HepG2 (cell line): ENCODE measurements around the gene SYTL1. TPM values are rescaled to one million over a fixed set of nuclear protein-coding genes. Genes with fewer than 3 reads are reported as not detected.
A peak's percentile ranks its signal among the peaks of the same experiment; 100 is the strongest.

Source experiments
- ATAC-seq: fragments of 200-7000 bp; cut with Tn5 transposase; 3 replicates; pipeline ENCODE4 v1.9.1; 2020; ENCODE audit warnings: mild to moderate bottlenecking, moderate library complexity
- BruUV-seq: library from RNA; stranded (reverse); fragments of 400-500 nt; replicated peaks from 2 replicates; lab custom pipeline; 2021; lab: Mats Ljungman, UMichigan
- CTCF ChIA-PET: fragments of 300-600 bp; formaldehyde crosslinking; extraction: SDS; loops from one replicate; lab custom pipeline; 2021; ENCODE audit warnings: low total read pairs, inconsistent platforms, low intra/inter-chr PET ratio; lab: Yijun Ruan, JAX
- POLR2A ChIA-PET: fragments of 350-600 bp; sonication (Branson Sonifier 250); formaldehyde crosslinking; loops from one replicate; lab custom pipeline; 2020; ENCODE audit warnings: antibody characterized with exemption, inconsistent platforms; lab: Yijun Ruan, JAX
- DNase-seq: peaks from one replicate; pipeline ENCODE4 v3.0.0-alpha.2; 2015; ENCODE audit warnings: low spot score
- FAIRE-seq: peaks from 3 replicates; lab custom pipeline; 2011; peaks lifted over from hg19 to GRCh38; lab: Jason Lieb, UNC
- H2AFZ ChIP-seq: one replicate; pipeline ENCODE4 v1.6.1; 2011; ENCODE audit warnings: low read length, inconsistent platforms
- H3K27ac ChIP-seq: fragments of 300-600 bp; 3 replicates; pipeline ENCODE4 v1.8.0; 2011; ENCODE audit warnings: mixed run types, mild to moderate bottlenecking, mixed read lengths, low read length, inconsistent platforms; ENCODE audit not compliant: insufficient read depth; ENCODE audit errors: extremely low read length
- H3K27me3 ChIP-seq, 2 experiments: fragments of 200-600 bp in 1 of 2; 2 replicates in 1 of 2; 3 replicates in 1 of 2; pipeline versions ENCODE4 v1.6.0 to v1.8.0; 2011; ENCODE audit warnings: low read length in 2 of 2, mild to moderate bottlenecking in 2 of 2, moderate library complexity in 2 of 2, inconsistent platforms in 1 of 2; ENCODE audit not compliant: insufficient read depth in 2 of 2, control insufficient read depth in 1 of 2
- H3K36me3 ChIP-seq, 2 experiments: fragments of 200-600 bp in 1 of 2; replicated peaks in 1 of 2; 2 replicates in 1 of 2; 3 replicates in 1 of 2; pipeline versions ENCODE4 v1.5.1 to v1.8.0; 2011; ENCODE audit warnings: low read length in 2 of 2, inconsistent platforms in 1 of 2; ENCODE audit not compliant: insufficient read depth in 2 of 2, control insufficient read depth in 1 of 2
- H3K4me1 ChIP-seq: 2 replicates; pipeline ENCODE4 v1.5.1; 2012; ENCODE audit warnings: low read length, inconsistent platforms; ENCODE audit not compliant: insufficient read depth
- H3K4me2 ChIP-seq: 2 replicates; pipeline ENCODE4 v1.6.0; 2011; ENCODE audit warnings: low read depth, low read length, inconsistent platforms
- H3K4me3 ChIP-seq, 3 experiments: fragments of 200-600 bp in 1 of 3; sonication (generic), shearing (Covaris generic) in 1 of 3; replicated peaks in 1 of 3; 2 replicates each; pipeline ENCODE4 v1.5.1; 2011 to 2016; ENCODE audit warnings: low read length in 3 of 3, inconsistent platforms in 2 of 3, low read depth in 2 of 3, mild to moderate bottlenecking in 2 of 3, control low read depth in 1 of 3, mixed read lengths in 1 of 3; ENCODE audit not compliant: insufficient read depth in 1 of 3
- H3K79me2 ChIP-seq: one replicate; pipeline ENCODE4 v1.6.1; 2011; ENCODE audit warnings: low read length, inconsistent platforms; ENCODE audit not compliant: insufficient read depth
- H3K9ac ChIP-seq: 2 replicates; pipeline ENCODE4 v1.6.0; 2011; ENCODE audit warnings: mild to moderate bottlenecking, low read depth, low read length, inconsistent platforms; ENCODE audit not compliant: insufficient read depth
- H3K9me3 ChIP-seq: 2 replicates; pipeline ENCODE4 v1.5.1; 2012; ENCODE audit warnings: mild to moderate bottlenecking, low read length
- H4K20me1 ChIP-seq: 2 replicates; pipeline ENCODE4 v1.6.0; 2011; ENCODE audit warnings: inconsistent platforms, mild to moderate bottlenecking, low read length, moderate library complexity; ENCODE audit not compliant: insufficient read depth
- MAX ChIP-seq: IDR thresholded peaks from 2 replicates; pipeline ENCODE4 v1.6.1; 2012; ENCODE audit warnings: inconsistent platforms
- ZNF350 ChIP-seq: sonication (generic); formaldehyde crosslinking; IDR thresholded peaks from 2 replicates; pipeline ENCODE4 v1.4.0; 2020; ENCODE audit warnings: mild to moderate bottlenecking, low read depth, missing genetic modification reagents, borderline replicate concordance
- ZNF354B ChIP-seq: sonication (generic); formaldehyde crosslinking; IDR thresholded peaks from 2 replicates; pipeline ENCODE4 v1.8.0; 2022; ENCODE audit warnings: mild to moderate bottlenecking, missing genetic modification reagents
- ZNF496 ChIP-seq: sonication (generic); formaldehyde crosslinking; IDR thresholded peaks from 2 replicates; pipeline ENCODE4 v1.8.1; 2023; ENCODE audit warnings: mild to moderate bottlenecking, moderate library complexity, missing genetic modification reagents; ENCODE audit not compliant: insufficient replicate concordance
- WGBS: methylation state at CpG from one replicate; pipeline ENCODE4 v1.1.6; 2017; ENCODE audit warnings: low lambda C conversion rate; 5-methylcytosine and 5-hydroxymethylcytosine counted together
- in situ Hi-C: cut with HindIII; loops from 2 replicates; pipeline ENCODE4 v1.10.0; 2017; ENCODE audit warnings: low pct_unique_long_range_greater_than_20kb; ENCODE audit not compliant: extremely low pct_ligation_motif_present
- intact Hi-C: fragments of 100-400 bp; cut with micrococcal nuclease; formaldehyde crosslinking; loops from one replicate; pipeline ENCODE4 v1.10.0; 2022; ENCODE audit not compliant: unreplicated experiment
- polyA plus RNA-seq, 8 experiments: library from polyadenylated mRNA; depleted of rRNA in 3 of 8; stranded (reverse) in 7 of 8; unstranded in 1 of 8; fragments of >200 nt; fragmentation: Illumina TruSeq in 4 of 8; extraction: Trizol in 4 of 8; gene quantifications; 2 replicates each; pipeline versions ENCODE4 v1.2.1 to v1.2.3, GENCODE V29; 2011 to 2016; ENCODE audit warnings: low read depth in 4 of 8, missing spikeins in 1 of 8, mixed read lengths in 1 of 8; ENCODE audit not compliant: insufficient read depth in 1 of 8
- total RNA-seq, 5 experiments: library from RNA; depleted of rRNA; stranded (reverse); fragments of >200 nt; fragmentation: Illumina TruSeq; extraction: Trizol; gene quantifications; 2 replicates each; pipeline ENCODE4 v1.2.3, GENCODE V29; 2016; ENCODE audit warnings: low read depth in 1 of 5
- TF ChIP-seq, protein P1 (sequence below): sonication (generic); formaldehyde crosslinking; IDR thresholded peaks from 2 replicates; pipeline ENCODE4 v1.8.1; 2023; ENCODE audit warnings: mild to moderate bottlenecking, inconsistent platforms, moderate library complexity, missing genetic modification reagents, borderline replicate concordance
- TF ChIP-seq, protein P2 (sequence below): IDR thresholded peaks from 2 replicates; pipeline ENCODE4 v1.6.1; 2016; ENCODE audit warnings: missing compliant biosample characterization, missing genetic modification reagents, borderline replicate concordance
- TF ChIP-seq, protein P3 (sequence below): sonication (generic); formaldehyde crosslinking; IDR thresholded peaks from 2 replicates; pipeline ENCODE4 v1.4.0; 2020; ENCODE audit warnings: mild to moderate bottlenecking, missing genetic modification reagents
- TF ChIP-seq, protein P4 (sequence below): sonication (generic); formaldehyde crosslinking; IDR thresholded peaks from 2 replicates; pipeline ENCODE4 v1.5.0; 2020; ENCODE audit warnings: missing genetic modification reagents

Gene SYTL1
- total and polyA plus RNA-seq, 2 of the 13 experiments (the other 11 are each of a cell fraction or from before 2014, with no cell fraction given): 11.1 to 17.8 TPM

DNA sequence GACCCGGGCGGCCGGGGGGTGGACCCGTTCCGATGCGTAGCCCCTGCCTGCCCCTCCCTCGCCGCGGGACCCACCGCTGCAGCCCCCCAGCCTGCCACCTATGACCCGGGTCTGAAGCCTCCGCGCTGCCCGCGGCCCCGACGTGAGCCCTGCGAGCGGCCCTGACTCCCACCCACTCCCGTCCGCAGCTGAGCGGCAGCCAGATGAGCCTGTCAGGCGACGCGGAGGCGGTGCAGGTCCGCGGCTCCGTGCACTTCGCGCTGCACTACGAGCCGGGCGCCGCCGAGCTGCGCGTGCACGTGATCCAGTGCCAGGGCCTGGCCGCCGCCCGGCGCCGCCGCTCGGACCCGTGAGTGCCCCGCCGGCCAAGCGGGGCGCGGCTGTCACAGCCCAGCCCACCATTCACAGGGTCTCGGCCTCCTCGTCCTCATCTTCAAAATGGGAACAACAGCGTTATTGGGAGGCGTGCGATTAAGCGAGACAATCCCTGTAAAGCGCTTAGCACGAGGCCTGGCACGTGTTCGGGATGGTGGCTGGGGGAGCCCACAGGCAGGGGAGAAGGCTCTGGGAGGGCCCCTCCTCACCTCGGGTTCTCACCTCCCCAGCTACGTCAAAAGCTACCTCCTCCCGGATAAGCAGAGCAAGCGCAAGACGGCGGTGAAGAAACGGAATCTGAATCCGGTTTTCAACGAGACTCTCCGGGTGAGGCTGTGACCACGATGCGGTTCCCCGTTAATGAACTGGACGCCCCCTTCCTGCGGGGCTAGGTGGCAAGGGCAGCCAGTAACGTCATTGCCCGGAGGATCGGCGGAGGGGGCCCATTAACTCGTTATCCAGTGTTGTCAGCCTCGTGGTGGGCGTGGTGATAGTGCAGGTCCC, 8.2 kb downstream of the SYTL1 start:
- Histone ChIP-seq H3K36me3 (no peaks in the 10 kb centered on the region), H3K4me1 (peaks cover 28% of the 10 kb centered on the region), H4K20me1 (no peaks in the 10 kb centered on the region), H3K9me3 (no peaks in the 10 kb centered on the region), H3K4me2 (0 out of 2 replicates have a peak overlapping the region, but pooled peaks have one; percentile 87), H3K27me3 (no peaks in the 10 kb centered on the region), H3K4me3 (no peak overlapping the region), H3K27ac (no peak overlapping the region), H2AFZ (no peak overlapping the region), H3K9ac (no peak overlapping the region), H3K79me2 (no peaks in the 10 kb centered on the region)
- DNase-seq (no peak), FAIRE-seq (no peak), ATAC-seq (no peak)
- no TSS peak for BruUV-seq
- in situ Hi-C loops: no loop called here
- CTCF ChIA-PET: no interaction called here
- intact Hi-C loops: loop anchor here (1.0 kb wide), 1 partner anchor 9 kb away; no protein-coding TSS in a partner anchor
- TF ChIP-seq ZNF354B (CRISPR knock-in tag) (no peak), MAX (no peak), ZNF496 (CRISPR knock-in tag) (no peak), ZNF350 (no peak)
- TF ChIP-seq, protein P1, sequence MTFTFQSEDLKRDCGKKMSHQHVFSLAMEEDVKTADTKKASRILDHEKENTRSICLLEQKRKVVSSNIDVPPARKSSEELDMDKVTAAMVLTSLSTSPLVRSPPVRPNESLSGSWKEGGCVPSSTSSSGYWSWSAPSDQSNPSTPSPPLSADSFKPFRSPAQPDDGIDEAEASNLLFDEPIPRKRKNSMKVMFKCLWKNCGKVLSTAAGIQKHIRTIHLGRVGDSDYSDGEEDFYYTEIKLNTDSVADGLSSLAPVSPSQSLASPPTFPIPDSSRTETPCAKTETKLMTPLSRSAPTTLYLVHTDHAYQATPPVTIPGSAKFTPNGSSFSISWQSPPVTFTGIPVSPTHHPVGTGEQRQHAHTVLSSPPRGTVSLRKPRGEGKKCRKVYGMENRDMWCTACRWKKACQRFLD: no peak
- TF ChIP-seq, protein P2, sequence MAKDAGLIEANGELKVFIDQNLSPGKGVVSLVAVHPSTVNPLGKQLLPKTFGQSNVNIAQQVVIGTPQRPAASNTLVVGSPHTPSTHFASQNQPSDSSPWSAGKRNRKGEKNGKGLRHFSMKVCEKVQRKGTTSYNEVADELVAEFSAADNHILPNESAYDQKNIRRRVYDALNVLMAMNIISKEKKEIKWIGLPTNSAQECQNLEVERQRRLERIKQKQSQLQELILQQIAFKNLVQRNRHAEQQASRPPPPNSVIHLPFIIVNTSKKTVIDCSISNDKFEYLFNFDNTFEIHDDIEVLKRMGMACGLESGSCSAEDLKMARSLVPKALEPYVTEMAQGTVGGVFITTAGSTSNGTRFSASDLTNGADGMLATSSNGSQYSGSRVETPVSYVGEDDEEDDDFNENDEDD (CRISPR knock-in tag): no peak
- TF ChIP-seq, protein P3, sequence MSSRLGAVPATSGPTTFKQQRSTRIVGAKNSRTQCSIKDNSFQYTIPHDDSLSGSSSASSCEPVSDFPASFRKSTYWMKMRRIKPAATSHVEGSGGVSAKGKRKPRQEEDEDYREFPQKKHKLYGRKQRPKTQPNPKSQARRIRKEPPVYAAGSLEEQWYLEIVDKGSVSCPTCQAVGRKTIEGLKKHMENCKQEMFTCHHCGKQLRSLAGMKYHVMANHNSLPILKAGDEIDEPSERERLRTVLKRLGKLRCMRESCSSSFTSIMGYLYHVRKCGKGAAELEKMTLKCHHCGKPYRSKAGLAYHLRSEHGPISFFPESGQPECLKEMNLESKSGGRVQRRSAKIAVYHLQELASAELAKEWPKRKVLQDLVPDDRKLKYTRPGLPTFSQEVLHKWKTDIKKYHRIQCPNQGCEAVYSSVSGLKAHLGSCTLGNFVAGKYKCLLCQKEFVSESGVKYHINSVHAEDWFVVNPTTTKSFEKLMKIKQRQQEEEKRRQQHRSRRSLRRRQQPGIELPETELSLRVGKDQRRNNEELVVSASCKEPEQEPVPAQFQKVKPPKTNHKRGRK (CRISPR knock-in tag): no peak
- TF ChIP-seq, protein P4, sequence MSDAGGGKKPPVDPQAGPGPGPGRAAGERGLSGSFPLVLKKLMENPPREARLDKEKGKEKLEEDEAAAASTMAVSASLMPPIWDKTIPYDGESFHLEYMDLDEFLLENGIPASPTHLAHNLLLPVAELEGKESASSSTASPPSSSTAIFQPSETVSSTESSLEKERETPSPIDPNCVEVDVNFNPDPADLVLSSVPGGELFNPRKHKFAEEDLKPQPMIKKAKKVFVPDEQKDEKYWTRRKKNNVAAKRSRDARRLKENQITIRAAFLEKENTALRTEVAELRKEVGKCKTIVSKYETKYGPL (CRISPR knock-in tag): no peak
- 90% methylated on average over 41 of the region's 84 CpGs for WGBS
- POLR2A ChIA-PET: interaction anchor here (1.5 to 4.8 kb wide), 3 partner anchors 8 to 257 kb away, joined by 3 to 36 read pairs (median 6); partner anchors contain the start of genes MAP3K6 and SYTL1
